Stimulated activated CD4-positive, alpha-beta T cell treated with anti-CD3 and anti-CD28 coated beads, TNF-alpha, amount 100 ng/mL, for 1 hour (primary cell): ENCODE measurements around the gene SLC16A7.
"Not testable (repeated sequence)": the region's sequence is repeated elsewhere in the genome, so short reads cannot be mapped to it uniquely, and the experiment has no call there.

Source experiments
- DNase-seq, 3 donors: peaks; one replicate each; pipeline ENCODE4 v3.0.0-alpha.2; 2020; ENCODE audit warnings: low read depth in 3 of 3, low spot score in 1 of 3

SLC16A7 gene

DNA sequence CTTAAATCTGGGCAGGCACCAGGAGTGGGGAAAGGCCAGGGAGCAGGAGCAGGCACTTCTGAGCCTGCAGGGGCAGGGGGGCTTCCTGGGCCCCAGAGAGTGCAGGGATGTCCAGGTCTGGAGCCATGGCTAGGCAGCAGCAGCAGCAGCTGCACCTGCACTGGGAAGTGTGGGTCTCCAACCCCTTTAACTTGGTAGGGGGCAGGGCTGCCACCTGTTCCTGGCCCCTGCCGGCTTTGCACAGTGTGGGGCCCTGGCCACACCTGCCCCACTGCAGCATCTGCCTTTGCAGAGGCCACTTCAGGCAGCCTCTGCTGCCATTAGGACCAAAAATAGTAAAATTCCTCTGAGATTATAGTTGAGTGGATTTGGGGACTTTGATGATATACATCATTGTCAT, 138.5 kb downstream of the SLC16A7 start:
- DNase-seq: no peak

DNA sequence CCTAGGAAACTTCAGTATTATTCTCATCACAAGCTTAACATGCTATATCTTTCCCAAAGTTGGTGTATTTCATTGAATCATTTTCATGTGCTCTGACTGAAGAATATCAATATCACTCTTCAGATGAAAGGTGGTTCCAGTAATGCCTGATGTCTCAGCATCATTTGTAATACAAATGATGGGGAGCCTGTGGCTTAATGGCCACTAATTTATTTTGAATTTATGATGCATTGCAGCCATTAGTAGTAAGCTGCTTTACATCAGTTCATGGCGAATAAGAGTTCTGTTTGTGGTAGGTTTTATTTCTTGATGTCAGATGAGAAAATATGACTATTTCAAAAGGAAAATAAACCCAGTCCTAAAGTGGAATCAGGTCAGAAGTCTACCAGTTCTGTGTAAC, 139.4 kb downstream of the SLC16A7 start:
- DNase-seq: no peak

DNA sequence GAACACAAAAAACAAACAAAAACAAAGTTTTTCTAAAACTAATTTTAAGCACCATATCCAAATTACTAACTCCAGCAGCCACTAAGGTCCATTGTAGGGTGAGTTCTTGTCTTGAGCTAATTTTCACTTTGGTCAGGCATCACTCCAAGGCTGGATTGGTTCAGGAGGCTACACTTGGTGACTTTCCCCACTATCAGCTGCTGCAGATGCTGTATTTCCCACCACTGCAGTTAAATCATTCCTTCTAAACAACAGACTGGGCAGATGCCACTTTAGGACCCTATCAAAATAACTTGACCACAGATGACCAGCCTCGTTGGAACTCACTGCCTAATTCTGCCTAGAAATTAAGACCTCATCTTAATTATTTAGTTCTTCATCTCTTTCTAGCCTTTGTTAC, 140.5 kb downstream of the SLC16A7 start:
- no peak for DNase-seq

DNA sequence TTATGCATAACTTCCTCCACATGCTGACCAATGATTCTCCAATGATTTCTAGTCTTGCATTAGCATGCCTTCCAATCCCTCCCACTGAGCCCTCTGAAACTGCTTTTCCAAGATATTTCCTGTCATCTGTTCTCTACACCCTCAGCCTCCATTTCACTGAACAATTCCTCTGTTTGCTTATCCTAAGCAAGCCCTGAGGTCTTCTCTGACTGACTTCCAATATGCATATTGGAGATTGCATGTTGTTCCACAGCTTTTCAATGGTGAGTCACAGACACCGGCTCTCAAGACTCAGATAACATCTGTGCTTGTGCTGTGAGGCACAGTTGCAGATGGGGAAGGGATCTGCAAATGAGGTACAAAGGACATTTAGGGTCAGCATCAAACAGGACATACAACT, 141.0 kb downstream of the SLC16A7 start:
- no peak for DNase-seq

DNA sequence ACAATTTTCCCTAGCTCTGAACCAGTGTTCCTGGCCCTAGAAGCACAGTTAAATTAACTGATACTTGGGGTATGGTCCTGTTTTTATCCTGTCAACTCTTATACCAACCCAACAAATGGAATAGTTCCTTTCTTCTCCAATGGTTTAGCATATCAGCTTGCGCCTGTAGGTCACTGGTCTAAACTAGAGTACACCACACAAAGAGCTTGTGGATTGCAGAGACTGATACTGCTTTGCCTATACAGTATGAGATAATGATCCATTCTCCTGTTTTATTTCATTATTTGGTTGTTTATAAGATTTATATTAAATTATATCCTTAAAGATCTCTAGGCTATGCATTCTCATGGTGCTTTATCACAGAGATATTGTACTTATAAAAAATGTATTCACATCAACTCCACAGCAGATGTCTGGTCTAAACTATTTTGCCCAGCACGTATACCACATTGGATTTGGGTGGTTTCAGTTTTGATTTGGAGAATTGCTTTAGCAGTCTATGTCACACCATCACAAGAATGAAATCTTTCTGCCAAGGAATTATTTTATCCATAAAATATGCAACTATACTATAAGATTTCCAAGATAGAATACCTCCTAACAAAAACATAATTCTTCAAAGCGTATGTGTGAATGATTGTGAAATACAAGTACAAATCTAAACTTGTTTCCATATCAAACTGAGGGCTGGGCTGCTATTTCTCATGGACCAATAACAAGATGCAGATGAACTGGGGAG, 142.1 kb downstream of the SLC16A7 start:
- DNase-seq: no peak

DNA sequence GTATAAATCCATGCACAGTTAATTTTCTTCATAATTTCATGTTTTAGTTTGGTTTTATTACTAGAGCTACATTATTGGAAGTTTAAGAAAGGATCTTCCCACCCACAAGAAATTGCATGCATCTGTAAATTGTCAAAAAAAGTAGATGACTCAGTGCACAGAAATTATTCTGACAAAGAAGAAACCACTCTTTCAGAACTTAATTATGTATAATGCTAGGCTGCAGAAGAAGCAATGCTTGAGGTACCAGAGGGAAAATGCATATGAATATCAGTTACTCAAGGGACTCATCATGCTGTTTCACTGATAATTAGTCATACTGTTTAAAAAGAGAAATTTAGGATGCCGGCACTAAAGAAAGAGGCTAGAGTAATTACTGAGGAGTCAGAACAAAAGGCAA, 147.0 kb downstream of the SLC16A7 start:
- DNase-seq: no peak

DNA sequence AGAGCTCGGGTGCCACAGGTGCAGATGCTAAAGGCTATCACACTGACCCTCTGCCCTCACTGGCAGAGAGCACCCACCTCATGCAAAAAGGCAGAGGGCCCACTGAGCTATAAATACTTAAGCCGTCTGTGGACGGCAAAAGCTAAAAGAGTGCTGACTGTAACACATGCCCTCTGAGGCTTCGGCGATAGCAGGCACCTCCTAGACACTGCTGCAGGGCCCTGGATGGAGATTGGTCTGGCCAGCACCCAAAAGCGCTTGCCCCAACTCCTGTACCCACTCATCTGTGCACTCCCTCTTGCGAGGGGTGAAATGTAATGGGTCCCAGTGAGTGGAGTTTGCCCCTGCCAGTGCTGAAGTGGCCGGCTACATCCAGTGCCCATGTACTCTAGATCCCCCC, 148.7 kb downstream of the SLC16A7 start:
- DNase-seq: no peak

DNA sequence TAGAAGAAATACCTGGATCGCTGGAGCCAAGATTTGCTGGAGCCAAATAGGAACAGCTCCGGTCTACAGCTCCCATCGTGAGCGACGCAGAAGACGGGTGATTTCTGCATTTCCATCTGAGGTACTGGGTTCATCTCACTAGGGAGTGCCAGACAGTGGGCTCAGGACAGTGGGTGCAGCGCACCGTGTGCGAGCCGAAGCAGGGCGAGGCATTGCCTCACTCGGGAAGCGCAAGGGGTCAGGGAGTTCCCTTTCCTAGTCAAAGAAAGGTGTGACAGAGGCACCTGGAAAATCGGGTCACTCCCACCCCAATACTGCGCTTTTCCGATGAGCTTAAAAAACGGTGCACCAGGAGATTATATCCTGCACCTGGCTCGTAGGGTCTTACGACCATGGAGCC, 155.3 kb downstream of the SLC16A7 start:
- DNase-seq: not testable (repeated sequence)

DNA sequence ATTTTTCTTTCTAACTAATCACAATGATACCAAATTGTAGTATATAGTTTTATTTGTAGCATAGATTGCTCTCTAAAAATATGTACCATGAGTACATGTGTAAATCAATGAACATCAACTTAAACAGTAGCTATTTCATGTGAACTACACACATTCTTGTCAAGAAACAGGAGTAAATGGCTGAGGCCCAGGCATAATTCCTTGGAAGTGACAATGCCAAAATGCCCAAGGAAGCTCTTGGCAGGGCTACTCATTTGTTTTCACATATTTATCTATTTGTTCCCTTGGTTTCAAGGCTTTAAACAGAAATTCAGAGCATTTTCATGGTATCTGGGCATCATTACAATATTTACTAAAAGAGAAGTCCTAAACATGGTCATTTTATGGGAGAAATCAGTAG, 165.7 kb downstream of the SLC16A7 start:
- DNase-seq: no peak

DNA sequence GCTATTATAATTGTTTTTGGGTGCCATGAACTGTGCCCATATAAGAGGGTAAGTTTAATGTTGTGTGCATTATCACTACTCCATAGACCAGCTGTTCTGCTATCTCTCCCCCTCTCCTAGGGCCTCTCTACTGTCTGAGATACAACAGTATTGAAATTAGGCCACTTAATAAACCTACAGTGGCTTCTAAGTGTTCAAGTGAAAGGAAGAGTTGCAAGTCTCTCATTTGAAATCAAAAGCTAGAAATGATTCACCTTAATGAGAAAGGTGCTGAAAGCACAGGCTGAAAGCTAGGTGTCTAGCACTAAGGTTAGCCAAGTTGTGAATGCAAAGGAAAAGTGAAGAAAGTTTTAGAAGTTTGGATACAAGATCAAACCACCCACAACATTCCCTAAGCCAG, 168.0 kb downstream of the SLC16A7 start:
- no peak for DNase-seq

DNA sequence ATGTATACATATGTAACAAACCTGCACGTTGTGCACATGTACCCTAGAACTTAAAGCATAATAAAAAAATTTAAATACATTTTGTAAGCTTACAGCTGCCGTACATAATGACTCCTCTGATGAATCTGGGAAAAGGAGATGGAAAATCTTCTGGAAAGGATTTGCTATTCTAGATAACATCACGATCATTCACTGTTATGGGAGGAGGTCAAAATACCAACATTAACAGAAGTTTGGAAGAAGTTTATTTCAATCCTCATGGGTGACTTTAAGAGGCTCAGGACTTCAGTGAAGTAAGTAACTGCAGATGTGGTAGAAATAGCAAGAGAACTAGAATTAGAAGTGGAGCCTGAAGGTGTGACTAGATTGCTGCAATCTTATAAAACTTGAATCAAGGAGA, 172.2 kb downstream of the SLC16A7 start:
- DNase-seq: no peak

DNA sequence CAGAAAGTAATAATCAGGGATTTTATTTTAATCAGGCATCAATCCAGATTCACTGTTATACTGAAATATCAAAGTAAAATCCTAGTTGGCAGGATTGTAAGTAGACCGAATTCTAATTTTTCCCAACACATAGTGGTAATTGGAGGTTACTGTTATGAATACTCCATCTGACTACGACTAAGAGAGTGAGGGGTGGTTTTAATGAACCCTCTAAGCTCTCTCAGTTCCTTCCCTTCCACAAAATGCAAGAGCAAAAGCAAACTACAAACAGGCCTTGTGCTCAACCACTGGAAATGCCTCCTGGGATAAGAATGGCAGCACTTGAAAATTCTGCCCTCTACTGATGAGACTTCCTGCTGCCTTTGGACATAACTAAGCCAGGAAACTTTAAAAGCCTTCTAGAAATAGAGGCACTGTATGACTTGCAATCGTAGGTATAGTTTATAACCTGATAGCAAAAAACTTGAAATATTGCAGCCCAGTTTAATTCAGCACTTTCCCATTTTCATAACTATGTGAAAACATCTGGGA, 184.8 kb downstream of the SLC16A7 start:
- DNase-seq: no peak

DNA sequence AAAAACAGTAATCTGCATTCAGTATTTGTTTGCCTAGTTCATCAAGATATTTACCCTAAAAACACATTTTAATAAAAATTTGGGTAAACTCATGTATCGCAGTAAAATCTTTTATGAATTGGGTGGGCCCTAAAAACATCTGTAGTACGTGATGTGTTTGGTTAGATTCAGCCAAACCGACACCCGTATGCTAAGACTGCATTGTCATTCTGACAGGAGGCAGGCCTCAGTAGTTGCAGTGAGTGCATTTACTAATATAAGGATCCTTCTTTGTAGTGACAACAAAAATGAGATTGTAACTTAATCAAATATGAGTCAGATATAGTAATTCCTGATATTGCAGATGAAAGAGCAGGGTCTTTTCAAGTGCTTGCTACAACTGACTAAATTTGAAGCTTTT, 191.8 kb downstream of the SLC16A7 start:
- DNase-seq: no peak

DNA sequence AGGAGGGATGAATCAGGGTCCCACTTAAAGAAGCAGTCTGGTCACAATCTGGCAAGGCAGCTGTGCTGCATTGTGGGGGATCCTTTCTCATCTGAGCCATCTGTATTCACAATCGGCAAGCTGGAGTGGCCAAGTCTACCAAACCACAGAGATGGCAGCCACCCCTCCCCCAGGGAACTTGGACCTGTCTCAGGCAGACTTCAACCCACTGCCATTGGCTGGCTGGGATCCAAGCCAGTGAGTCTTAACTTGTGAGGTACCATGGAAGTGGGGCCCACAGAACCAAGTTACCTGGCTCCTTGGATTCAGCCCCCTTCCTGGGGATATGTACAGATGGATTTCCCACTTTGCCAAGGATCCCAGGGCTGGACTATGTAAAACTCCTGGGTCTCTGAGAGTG, 196.8 kb downstream of the SLC16A7 start:
- DNase-seq: no peak

DNA sequence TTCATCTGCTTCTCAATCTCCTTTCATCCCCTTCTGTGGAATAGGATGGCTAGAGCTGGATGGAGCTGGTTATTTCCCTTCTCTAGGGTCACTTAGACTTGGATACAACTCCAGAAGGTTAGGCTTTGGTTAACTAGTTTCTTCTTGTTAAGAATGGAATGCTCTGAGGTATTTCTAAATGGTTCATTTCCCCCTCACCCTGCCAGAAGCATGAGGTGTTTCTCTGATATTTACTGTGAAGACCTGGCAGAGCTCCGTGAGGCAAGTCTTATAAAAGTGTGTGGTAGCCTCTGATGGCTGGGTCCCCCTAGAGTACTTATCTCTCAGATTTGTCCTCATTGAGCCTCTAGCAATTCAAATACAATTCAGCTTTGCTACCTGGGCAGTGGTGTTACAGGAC, 207.9 kb downstream of the SLC16A7 start:
- no peak for DNase-seq

DNA sequence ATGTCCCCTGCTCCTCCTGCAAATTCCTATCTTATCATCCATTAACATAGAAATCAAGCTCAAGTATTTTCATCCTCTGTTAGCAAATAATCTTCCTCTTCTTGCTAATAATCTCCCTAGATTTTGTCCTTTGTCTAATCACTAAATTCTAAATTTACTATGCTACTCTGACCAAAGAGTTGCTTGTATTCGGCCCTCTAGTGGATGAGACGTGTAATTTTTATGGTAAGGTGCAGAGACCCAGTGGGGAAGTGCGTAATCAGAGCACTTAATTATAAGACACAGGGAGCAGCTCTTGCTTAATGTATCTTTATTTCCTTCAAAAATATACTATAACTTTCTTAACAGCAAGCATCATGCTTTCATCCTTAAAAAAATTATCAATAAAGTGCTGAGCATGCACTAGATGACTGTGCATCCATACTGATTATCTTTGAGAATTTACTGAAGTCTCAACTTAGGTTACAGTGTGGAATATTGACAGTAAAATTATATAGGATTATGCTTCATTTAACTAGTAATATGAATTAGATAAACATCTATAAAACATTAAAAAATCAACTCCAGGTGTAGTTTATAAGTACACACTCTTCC, 212.6 kb downstream of the SLC16A7 start:
- DNase-seq: no peak

DNA sequence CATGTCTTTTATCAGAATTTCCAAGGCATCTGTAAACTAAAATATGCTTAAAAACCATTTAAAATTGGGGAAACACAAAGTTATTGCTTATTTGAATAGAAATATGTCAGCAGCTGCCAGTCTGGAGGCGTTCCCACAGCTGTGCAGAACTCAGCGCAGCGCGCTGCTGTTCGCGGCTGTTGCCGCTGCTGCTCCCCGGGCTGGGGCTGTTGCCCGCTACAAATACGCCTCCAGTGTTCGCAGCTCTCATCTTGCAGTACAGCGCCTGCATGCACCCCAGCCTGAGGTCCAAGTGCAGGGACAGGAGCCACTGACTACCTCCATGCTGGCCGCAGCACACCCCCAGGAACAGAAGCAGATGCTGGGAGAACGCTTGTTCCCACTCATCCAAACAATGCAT, 216.2 kb downstream of the SLC16A7 start:
- no peak for DNase-seq

DNA sequence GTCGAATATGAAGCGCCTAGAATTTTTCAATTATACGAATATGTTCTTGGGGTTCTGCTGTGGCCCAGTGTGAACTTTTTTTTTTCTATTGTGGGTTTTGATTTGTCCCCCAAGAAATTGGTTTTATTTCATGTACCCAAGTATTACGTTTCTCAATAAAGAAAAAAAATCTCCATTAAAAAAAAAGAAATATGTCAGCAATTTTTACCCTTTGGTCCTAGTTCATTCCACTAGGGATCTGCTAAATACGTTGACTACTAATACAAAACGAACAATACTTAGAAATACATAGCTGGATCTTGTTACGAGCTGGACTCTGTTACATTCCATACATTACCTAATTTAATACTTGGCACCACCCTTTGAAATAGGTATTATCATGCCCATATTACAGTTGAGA, 216.9 kb downstream of the SLC16A7 start:
- no peak for DNase-seq

DNA sequence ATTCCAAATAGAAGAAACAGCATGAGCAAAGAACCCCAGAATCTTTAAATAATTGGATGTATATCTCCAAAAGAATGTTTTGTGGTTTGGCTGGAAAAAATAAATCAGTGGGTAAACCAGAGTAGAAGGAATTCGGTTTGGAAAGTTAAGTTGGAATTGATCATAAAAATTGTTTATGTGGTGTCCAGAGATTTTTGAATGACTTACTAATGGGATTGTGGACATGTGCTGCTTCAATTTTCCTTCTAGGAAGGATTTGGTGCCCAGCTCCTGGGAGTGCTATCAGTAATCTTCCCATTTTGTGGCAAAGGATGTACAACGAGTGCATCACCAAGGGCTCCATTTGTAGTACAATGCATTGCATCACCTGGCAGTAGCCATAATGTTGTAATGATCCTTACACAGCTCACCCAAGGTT, 224.8 kb downstream of the SLC16A7 start:
- DNase-seq: no peak

DNA sequence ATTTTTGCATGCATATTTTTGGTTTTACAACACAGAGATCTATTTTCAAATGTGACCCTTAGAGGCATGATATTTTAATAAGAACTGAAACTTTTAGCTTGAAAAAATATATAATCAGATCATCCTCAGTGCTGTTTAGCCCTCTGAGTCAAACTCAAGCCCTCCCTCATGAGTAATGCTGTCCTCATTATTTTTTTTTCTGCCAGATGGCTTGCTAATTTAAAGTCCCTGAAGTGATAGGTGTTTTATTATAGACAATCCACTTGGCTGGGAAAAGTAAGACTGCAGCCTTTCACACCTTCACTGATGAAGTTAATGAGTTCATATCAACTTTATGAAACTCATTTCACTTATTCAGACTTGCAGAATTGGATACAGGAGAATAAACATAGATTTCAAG, 227.7 kb downstream of the SLC16A7 start:
- DNase-seq: no peak

DNA sequence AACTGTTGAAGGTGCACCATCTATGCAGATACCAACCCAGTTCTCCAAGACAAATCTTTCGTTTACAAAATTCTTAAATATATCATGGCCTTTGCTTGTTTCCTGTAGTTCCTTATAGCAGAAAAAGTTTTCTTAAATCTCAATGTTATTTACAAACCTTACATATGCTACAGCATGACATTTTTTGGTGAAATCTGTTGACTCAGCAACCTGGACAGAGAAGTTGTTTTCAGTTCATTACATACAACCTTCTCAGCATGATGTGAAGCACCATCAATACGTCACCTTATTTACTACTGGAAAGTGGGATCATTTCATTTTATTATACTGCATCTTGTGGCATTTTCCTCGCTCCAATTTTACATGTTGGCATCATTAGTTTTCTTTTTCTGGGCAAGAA, 231.9 kb downstream of the SLC16A7 start:
- no peak for DNase-seq

DNA sequence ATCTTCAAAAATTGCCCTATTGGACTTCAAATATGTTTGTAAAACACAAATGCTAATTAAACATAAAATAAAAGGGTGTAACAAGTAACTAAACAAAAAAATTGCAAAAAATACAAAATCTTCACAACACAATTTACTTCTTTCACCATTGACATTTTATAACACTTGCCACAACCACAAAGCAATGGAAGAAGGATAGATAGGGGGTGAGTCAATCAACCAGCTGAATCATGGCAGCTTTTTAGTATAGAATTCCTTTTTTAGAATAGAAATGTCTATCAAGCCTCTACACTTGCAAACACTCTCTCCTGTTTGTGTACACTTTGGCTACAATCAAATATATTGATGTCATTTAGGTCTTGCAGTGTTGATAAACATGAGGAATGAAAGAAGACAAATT, 232.7 kb downstream of the SLC16A7 start:
- DNase-seq: no peak

DNA sequence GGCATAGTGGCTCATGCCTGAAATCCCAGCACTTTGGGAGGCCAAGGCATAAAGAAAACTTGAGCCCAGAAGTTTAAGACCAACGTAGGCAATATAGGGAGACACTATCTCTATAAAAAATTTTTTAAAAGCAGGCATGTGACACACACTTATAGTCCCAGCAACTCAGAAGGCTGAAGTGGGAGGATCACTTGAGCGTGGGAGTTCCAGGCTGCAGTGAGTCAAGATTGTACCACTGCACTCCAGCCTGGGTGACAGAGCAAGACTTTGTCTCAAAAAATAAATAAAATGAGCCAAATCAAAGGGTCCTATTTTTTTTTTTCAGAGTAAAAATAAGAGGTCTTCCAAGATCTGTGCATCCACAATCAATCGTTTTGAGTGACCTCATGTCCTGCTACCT, 237.6 kb downstream of the SLC16A7 start:
- no peak for DNase-seq
